Measurements from ENCODE around the gene ASIC4.

The ASIC4 gene

DNA sequence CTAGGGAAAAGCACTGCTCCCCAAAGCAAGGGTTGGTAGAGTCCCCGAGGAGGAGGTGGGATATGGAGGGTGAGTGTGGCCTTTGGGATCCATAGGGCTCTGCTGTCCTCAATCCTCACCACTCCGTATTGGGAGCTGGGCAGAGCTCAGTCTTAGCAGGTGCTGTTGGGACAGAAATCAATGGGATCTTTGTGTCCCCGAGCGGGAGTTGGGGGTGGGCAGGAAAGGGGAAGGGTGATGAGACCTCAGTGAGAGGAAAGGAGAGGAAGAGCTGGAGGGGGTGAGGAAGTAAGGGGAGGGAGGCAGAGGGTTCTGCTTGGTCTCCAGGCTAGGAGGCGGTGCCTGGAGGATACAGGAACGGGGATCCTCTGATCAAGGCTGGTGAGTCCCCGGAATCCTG, 2.6 kb downstream of the ASIC4 start:
- no peak for DNase-seq

DNA sequence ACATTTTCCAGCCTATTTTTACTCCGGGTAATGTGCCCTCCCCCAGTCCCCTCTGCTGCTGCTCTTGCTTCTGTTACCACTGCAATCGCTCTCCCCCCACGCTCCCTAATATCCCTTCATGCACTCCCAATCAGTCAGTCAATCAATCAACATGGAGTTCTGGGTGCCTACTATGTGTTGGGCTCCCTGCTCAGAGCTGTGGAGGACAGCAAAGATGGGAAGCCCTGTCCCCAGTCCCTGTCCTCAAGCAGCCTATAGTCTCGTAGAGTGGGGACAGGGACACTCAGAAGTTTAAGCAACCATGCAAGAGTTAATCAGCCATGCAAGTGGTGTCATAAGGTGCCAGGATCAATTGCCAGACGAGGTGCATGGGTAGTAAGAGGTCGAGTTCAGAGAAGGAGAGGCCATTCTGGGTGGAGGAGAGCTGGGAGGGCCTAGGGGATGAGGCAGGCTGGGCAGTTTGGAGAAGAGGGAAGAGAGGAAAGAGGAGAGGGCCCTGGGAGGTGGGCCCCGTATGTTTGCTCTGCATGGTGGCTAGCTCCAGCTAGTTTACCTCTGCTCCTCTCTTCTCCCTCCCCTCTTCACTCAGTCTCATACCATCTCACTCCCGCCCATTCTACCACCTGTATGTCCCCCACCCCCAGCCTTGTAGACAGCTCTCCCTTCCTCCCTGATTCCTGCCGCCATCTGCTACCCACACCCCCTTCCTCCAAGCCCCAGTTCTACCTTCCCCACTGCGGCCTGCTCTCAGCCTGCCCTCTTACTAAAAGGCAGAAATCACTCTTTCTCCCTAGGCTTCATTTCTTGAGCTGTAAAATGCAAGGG, 3.9 kb downstream of the ASIC4 start:
- no peak for DNase-seq

DNA sequence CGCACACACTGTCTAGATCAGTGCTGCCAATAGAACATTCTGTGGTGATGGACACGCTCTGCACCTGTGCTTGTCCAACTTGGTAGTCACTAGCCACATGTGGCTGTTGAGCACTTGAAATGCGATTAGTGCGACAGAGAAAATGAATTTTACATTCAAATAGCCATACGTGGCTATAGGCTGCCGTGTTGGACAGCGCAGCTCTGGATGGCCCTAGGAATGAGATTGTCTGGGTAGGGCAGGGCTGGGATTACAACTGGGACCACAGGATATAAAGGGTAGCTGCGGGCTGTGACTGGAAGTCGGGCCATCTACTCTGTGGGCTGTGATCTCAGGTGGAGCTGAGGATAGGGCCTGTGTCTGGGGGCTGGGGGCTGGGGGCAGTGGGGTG, 5.2 kb downstream of the ASIC4 start:
- DNase-seq, result no peak

GRCh38 chr2:219520079-219520478, 5.8 kb downstream of the ASIC4 start:
- no peak for DNase-seq

- no peak for DNase-seq
Observed at GRCh38 chr2:219521066-219521880, 7.0 kb downstream of the ASIC4 start.

GRCh38 chr2:219522111-219523030, 8.1 kb downstream of the ASIC4 start:
- no peak for DNase-seq

DNA sequence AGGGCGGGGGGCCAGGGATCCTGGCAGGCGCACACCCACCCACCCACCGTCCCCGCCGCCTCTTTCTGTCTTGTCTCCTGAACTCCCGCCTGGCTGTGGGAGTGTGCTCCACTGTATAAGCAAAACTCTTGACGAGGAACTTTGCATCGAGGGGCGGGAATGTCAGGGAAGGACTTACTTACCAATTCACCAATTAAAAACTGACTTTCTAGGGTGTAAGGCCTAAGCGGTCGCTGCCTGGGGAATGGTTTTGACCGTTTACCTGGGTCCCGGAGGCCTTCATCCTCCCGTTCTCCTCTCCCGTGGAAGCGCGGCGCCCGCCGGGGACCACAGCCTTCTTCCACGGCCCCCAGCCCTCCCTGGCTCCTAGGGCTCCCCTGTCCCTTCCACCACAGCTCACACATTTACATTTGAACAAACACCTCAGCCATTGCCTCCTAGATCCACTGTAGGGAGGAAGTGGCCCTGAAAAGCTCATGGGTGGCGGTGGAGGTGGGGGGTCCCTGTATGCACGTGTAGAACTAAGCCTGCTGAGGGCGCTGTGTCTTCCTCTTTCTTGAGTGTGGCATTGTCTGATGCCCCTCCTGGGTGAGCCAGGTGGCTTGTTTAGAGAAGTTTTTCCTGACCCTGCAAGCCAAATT, 8.9 kb downstream of the ASIC4 start:
- no peak for DNase-seq

- DNase-seq, result no peak
Observed at GRCh38 chr2:219524817-219525216, 10.5 kb downstream of the ASIC4 start.

GRCh38 chr2:219525533-219526232, 11.4 kb downstream of the ASIC4 start:
- no peak for DNase-seq

DNA sequence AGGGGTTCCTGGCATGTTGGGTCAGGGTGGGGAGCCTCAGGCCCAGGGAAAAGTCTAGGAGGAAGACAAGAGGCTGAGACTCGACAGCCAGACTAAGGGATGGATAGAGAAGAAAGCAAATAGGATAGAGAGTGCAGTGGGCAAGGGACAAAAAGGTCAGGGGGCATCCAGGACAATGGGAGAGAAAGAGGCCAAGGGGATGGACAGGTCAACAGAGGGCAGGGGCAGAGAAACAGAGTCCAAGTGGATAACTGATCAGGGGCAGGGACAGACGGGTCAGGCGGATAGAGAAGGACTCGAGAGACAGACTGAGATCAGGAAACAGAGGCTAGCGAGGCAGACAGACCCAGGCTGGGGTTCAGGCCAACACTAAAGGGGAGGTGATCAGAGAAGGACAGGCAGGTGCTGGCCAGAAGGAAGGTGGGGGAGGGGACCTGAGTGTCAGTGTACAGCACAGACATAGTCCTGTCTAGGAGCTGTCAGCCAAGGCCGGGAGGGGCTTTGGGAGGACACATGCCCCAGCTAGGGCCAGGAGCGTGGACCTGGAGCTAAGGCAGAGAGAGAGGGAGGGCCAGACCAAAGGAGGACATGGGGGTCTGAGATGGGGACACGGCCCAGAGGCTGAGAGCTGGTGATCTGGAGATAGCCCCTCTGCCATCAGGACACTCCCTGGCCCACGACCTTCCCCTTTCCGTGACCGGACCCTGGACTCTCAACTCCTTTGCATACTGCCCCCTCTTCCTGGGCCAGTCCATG, 12.2 kb downstream of the ASIC4 start:
- DNase-seq, result no peak

DNA sequence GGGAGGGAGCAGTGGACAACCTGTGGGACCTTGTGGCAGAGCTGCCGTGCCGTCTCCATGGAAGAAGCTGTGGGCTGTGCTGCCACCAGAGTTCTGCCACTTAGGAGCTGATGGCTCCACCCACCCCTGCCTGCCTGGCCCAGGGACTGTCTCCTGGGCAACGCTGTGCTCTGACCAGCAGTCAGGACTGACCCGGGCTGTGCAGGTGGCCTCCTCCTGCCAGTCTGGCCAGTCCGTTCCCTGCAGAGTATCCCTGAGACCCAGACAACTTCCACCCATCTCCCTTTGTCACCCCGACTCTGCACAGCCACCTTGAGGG, 12.8 kb downstream of the ASIC4 start:
- no peak for DNase-seq

- no peak for DNase-seq
Observed at GRCh38 chr2:219527472-219527871, 13.2 kb downstream of the ASIC4 start.

DNA sequence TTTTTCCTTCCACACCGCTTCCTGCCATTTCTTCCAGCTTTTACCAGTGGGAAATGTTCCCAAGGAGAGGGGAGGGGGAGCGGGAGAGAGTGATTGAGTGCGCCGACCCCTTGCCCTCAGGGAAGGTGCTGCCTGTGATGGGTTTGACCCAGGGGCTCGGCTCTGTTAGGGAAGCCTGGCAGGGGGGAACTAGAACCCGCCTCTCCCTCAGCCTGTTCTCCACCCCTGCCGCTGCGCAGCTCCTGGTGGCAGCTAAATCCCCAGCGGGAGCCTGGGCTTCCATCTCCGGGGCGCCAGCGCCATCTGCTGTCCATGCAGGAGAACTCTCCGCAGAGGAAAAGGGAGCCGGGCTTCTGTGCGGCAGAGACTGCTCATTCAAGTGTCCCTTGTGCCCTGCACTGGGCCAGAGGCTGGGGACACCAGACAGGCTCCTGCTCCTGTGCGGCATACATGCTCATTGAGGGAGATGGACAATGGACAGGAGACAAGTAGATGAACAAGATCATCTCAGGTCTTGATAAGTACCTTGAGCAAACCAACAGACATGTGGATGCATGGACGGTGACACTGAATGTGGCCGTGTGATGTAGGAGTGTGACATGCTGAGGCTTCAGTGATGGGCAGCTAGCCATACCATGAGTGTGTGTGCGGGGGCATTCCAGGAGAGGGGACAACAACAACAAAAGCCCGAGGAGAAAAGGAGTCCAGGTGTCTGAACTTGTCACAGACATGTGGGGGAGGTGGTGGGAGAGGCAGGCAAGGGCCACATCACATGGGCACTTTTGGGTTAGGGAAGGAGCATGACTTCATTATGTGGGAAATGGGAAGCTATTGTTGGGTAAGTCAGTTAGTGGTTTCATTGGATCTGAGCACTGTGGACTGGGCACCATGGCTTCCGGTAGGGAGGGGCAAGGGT, 16.0 kb downstream of the ASIC4 start:
- DNase-seq, result peak; percentile 68 to 83 (median 78)

DNA sequence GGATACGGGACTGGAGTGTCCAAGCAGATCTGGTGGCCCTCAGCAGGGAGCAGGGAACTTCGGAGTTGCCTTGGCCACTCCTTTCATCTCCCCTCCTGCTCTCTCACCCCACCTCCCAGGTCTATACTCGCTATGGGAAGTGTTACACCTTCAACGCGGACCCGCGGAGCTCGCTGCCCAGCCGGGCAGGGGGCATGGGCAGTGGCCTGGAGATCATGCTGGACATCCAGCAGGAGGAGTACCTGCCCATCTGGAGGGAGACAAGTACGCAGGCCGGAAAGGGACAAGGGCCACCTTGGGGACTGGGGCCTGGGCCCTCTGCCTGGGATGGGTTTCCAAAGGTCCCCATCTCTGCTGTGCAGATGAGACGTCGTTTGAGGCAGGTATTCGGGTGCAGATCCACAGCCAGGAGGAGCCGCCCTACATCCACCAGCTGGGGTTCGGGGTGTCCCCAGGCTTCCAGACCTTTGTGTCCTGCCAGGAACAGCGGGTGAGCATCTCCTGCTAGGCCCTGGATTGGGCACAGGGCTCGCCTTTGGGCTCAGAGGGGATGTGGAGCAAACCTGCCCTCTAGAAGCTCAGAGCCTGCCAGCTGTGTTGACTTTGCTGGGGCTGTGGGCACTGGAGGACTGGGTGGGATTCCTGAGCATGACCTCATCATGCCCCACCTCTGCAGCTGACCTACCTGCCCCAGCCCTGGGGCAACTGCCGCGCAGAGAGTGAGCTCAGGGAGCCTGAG, 17.5 kb downstream of the ASIC4 start:
- DNase-seq, result no peak

DNA sequence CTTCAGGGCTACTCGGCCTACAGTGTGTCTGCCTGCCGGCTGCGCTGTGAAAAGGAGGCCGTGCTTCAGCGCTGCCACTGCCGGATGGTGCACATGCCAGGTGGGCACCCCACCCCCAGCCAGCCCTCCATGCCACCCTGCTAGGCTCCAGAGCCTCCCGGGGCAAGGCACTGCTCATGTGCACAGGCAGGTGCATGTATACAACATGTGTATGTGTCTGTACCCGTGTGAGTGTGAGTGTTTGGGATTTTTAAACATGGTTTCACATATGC, 18.0 kb downstream of the ASIC4 start:
- no peak for DNase-seq

- no peak for DNase-seq
Observed at GRCh38 chr2:219533930-219534661, 19.8 kb downstream of the ASIC4 start.

GRCh38 chr2:219536425-219536824, 22.1 kb downstream of the ASIC4 start:
- DNase-seq, result no peak

- no peak for DNase-seq
Observed at GRCh38 chr2:219536967-219537366, 22.7 kb downstream of the ASIC4 start.
